Erythroblast (primary cell): ENCODE measurements around the gene DUOXA2.

Experiments
- GATA1 ChIP-seq: IDR thresholded peaks from 2 replicates; pipeline ENCODE4 v1.6.1; 2011; ENCODE audit warnings: low read depth, mild to moderate bottlenecking, control low read depth, low read length, moderate library complexity
- POLR2A ChIP-seq: IDR thresholded peaks from 2 replicates; pipeline ENCODE4 v1.6.1; 2011; ENCODE audit warnings: mild to moderate bottlenecking, low read length

- TF ChIP-seq POLR2A (no peak), GATA1 (no peak)
Observed at GRCh38 chr15:45137703-45138102, 23.6 kb downstream of the DUOXA2 start.
